ENCODE results near the gene IGSF9B. TPM values are rescaled to one million over a fixed set of nuclear protein-coding genes. Genes with fewer than 3 reads are reported as not detected.

Gene IGSF9B
- total and polyA plus RNA-seq, 2 of the 13 experiments (the other 11 are each of a cell fraction or from before 2014, with no cell fraction given) = not detected

DNA sequence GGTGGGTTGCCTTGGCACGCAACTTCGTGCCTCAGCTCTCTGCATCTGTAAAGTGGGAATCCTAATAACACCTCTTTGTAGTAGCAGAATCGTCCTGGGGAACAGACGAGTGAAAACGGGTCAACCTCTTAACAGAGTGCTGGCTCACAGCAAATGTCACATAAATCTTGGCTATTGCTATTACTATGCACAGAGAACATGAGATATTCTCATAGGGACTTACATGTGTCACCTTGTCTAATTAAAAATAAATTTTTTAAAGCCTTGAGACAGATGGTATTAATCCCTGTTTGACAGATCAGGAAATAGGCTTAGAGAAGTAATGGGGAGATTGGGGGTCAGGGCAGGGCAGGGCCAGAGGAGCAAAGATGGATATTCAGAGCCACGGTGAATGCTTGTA lies 44.3 kb upstream of the IGSF9B start:
- H3K9me3 ChIP-seq (ENCODE audit: low read length) = no peaks in the 10 kb centered on the region
- H3K36me3 ChIP-seq (replicated peaks in 1 of 2; ENCODE audit: control insufficient read depth in 1 of 2, insufficient read depth in 2 of 2, low read length in 2 of 2) = no peaks in the 10 kb centered on the region
- 11% methylated on average over 6 of the region's 6 CpGs for WGBS (ENCODE audit: low lambda C conversion rate)
- H2AFZ ChIP-seq (ENCODE audit: low read length) = no peak overlapping the region
- CTCF ChIA-PET (ENCODE audit: low intra/inter-chr PET ratio, low total read pairs) = no interaction called here
- ATAC-seq (no peak), DNase-seq (ENCODE audit: low spot score) (no peak), FAIRE-seq (no peak)
- H3K4me1 ChIP-seq (ENCODE audit: insufficient read depth, low read length) = no peaks in the 10 kb centered on the region
- H3K27ac ChIP-seq (ENCODE audit: extremely low read length, insufficient read depth, low read length) = no peak overlapping the region
- intact Hi-C loops (cut with micrococcal nuclease; ENCODE audit: unreplicated experiment) = no loop called here
- no TSS peak for BruUV-seq (replicated peaks)
- H3K79me2 ChIP-seq (ENCODE audit: insufficient read depth, low read length) = no peaks in the 10 kb centered on the region
- POLR2A ChIA-PET = no interaction called here
- H4K20me1 ChIP-seq (ENCODE audit: insufficient read depth, low read length) = no peaks in the 10 kb centered on the region
- in situ Hi-C loops (cut with HindIII; ENCODE audit: extremely low pct_ligation_motif_present, low pct_unique_long_range_greater_than_20kb) = no loop called here
- no peak overlapping the region for H3K4me2 ChIP-seq (ENCODE audit: low read depth, low read length)
- H3K9ac ChIP-seq (ENCODE audit: insufficient read depth, low read depth, low read length) = no peak overlapping the region
- no peak overlapping the region for H3K4me3 ChIP-seq (replicated peaks in 1 of 3; ENCODE audit: insufficient read depth in 1 of 3, low read depth in 2 of 3, low read length in 3 of 3)
- H3K27me3 ChIP-seq (ENCODE audit: control insufficient read depth in 1 of 2, insufficient read depth in 2 of 2, low read length in 2 of 2) = peaks cover 1 to 30% of the 10 kb centered on the region in 2 experiments; a peak in 4 of 5 replicates
- TF ChIP-seq, protein P1, sequence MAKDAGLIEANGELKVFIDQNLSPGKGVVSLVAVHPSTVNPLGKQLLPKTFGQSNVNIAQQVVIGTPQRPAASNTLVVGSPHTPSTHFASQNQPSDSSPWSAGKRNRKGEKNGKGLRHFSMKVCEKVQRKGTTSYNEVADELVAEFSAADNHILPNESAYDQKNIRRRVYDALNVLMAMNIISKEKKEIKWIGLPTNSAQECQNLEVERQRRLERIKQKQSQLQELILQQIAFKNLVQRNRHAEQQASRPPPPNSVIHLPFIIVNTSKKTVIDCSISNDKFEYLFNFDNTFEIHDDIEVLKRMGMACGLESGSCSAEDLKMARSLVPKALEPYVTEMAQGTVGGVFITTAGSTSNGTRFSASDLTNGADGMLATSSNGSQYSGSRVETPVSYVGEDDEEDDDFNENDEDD (CRISPR knock-in tag; IDR thresholded peaks at IDR 0.05; ENCODE audit: borderline replicate concordance) = no peak
- TF ChIP-seq ZNF224 (CRISPR knock-in tag; IDR thresholded peaks at IDR 0.05) = no peak
- no peak for TF ChIP-seq SRSF1 (optimal IDR thresholded peaks at IDR 0.05; ENCODE audit: low read depth, low read length)
- no peak for TF ChIP-seq ZBTB8A (CRISPR knock-in tag; IDR thresholded peaks at IDR 0.05; ENCODE audit: borderline replicate concordance, low read depth)
- TF ChIP-seq ZKSCAN8 (CRISPR knock-in tag; IDR thresholded peaks at IDR 0.05; ENCODE audit: borderline replicate concordance) = no peak
- TF ChIP-seq, protein P2, sequence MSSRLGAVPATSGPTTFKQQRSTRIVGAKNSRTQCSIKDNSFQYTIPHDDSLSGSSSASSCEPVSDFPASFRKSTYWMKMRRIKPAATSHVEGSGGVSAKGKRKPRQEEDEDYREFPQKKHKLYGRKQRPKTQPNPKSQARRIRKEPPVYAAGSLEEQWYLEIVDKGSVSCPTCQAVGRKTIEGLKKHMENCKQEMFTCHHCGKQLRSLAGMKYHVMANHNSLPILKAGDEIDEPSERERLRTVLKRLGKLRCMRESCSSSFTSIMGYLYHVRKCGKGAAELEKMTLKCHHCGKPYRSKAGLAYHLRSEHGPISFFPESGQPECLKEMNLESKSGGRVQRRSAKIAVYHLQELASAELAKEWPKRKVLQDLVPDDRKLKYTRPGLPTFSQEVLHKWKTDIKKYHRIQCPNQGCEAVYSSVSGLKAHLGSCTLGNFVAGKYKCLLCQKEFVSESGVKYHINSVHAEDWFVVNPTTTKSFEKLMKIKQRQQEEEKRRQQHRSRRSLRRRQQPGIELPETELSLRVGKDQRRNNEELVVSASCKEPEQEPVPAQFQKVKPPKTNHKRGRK (CRISPR knock-in tag; IDR thresholded peaks at IDR 0.05) = no peak
- no peak for TF ChIP-seq ZNF350 (CRISPR knock-in tag; IDR thresholded peaks at IDR 0.05; ENCODE audit: borderline replicate concordance, low read depth)
- TF ChIP-seq, protein P3, sequence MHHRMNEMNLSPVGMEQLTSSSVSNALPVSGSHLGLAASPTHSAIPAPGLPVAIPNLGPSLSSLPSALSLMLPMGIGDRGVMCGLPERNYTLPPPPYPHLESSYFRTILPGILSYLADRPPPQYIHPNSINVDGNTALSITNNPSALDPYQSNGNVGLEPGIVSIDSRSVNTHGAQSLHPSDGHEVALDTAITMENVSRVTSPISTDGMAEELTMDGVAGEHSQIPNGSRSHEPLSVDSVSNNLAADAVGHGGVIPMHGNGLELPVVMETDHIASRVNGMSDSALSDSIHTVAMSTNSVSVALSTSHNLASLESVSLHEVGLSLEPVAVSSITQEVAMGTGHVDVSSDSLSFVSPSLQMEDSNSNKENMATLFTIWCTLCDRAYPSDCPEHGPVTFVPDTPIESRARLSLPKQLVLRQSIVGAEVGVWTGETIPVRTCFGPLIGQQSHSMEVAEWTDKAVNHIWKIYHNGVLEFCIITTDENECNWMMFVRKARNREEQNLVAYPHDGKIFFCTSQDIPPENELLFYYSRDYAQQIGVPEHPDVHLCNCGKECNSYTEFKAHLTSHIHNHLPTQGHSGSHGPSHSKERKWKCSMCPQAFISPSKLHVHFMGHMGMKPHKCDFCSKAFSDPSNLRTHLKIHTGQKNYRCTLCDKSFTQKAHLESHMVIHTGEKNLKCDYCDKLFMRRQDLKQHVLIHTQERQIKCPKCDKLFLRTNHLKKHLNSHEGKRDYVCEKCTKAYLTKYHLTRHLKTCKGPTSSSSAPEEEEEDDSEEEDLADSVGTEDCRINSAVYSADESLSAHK (CRISPR knock-in tag; IDR thresholded peaks at IDR 0.05; ENCODE audit: borderline replicate concordance) = no peak
- TF ChIP-seq, protein P4, sequence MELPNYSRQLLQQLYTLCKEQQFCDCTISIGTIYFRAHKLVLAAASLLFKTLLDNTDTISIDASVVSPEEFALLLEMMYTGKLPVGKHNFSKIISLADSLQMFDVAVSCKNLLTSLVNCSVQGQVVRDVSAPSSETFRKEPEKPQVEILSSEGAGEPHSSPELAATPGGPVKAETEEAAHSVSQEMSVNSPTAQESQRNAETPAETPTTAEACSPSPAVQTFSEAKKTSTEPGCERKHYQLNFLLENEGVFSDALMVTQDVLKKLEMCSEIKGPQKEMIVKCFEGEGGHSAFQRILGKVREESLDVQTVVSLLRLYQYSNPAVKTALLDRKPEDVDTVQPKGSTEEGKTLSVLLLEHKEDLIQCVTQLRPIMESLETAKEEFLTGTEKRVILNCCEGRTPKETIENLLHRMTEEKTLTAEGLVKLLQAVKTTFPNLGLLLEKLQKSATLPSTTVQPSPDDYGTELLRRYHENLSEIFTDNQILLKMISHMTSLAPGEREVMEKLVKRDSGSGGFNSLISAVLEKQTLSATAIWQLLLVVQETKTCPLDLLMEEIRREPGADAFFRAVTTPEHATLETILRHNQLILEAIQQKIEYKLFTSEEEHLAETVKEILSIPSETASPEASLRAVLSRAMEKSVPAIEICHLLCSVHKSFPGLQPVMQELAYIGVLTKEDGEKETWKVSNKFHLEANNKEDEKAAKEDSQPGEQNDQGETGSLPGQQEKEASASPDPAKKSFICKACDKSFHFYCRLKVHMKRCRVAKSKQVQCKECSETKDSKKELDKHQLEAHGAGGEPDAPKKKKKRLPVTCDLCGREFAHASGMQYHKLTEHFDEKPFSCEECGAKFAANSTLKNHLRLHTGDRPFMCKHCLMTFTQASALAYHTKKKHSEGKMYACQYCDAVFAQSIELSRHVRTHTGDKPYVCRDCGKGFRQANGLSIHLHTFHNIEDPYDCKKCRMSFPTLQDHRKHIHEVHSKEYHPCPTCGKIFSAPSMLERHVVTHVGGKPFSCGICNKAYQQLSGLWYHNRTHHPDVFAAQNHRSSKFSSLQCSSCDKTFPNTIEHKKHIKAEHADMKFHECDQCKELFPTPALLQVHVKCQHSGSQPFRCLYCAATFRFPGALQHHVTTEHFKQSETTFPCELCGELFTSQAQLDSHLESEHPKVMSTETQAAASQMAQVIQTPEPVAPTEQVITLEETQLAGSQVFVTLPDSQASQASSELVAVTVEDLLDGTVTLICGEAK (IDR thresholded peaks at IDR 0.05) = no peak
- TF ChIP-seq, protein P4 (CRISPR knock-in tag; IDR thresholded peaks at IDR 0.05) = no peak
